GM12892 (cell line): Measurements from ENCODE around the gene TCP11.

Experiments used
- DNase-seq: peaks from one replicate; pipeline ENCODE4 v3.0.0; 2011; ENCODE audit not compliant: insufficient read length
- FAIRE-seq: peaks from 2 replicates; lab custom pipeline; 2011; peaks lifted over from hg19 to GRCh38; lab: Jason Lieb, UNC
- POLR2A ChIP-seq: IDR thresholded peaks from 2 replicates; pipeline ENCODE4 v1.6.1; 2011; ENCODE audit warnings: low read depth, low read length, control low read depth
- POLR2AphosphoS5 ChIP-seq: IDR thresholded peaks from 2 replicates; pipeline ENCODE4 v1.6.1; 2011; ENCODE audit warnings: low read depth, low read length, control low read depth
- TAF1 ChIP-seq: IDR thresholded peaks from 2 replicates; pipeline ENCODE4 v1.6.1; 2011; ENCODE audit warnings: low read depth, mild to moderate bottlenecking, control low read depth, low read length, borderline replicate concordance

The TCP11 gene

DNA sequence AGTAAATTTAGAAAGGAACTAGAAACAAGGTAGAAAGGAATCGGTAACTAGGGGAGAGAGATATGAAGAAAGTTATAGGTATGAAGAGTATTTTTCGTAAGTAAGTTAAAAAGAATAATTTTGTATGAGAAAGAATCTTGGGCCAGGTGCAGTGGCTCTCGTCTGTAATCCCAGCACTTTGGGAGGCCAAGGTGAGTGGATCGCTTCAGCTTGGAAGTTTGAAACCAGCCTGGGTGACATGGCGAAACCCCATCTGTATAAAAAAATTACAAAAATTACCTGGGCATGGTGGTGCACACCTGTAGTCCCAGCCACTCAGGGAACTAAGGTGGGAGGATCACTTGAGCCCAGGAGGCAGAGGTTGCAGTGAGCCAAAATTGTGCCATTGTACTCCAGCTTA, 42.0 kb downstream of the TCP11 start:
- no peak for TF ChIP-seq POLR2A
- no peak for TF ChIP-seq POLR2AphosphoS5
- TF ChIP-seq TAF1, result no peak
- FAIRE-seq (no peak), DNase-seq (no peak)

DNA sequence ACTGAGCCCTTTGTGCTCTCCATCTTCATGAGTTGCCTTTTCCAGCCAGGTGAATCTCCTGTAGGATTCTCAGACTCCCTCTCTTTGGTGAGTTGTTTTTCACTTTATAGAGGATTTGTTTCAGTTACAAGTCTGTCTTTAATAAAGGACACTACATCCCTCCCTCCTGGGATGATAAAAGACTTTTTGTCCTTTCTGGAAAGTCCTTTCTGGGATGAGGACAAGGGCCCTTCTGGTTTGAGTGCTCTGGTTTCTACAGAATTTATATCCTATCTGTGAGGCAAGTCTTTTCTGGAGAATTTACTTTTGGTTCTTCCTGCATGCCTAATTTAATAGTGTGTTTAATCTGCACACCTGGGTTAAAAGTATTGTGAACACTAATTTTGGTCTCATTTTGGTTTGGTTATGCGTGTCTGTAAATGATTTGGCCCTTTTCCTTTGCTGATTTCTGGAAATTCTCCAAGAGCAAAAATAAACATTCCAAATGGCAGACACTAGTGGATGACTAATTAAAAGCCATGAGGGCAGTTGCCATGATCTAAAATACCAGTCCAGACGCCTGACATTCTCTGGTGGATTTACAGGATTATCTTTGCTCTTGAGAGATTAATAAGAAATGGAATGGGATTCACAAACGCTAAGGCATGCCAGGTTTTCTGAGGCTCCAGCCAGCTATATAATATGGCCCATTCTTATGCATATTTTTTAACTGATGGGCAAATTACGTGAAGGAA, 44.8 kb downstream of the TCP11 start:
- TF ChIP-seq TAF1 (no peak), POLR2A (no peak), POLR2AphosphoS5 (no peak)
- FAIRE-seq (no peak), DNase-seq (no peak)

DNA sequence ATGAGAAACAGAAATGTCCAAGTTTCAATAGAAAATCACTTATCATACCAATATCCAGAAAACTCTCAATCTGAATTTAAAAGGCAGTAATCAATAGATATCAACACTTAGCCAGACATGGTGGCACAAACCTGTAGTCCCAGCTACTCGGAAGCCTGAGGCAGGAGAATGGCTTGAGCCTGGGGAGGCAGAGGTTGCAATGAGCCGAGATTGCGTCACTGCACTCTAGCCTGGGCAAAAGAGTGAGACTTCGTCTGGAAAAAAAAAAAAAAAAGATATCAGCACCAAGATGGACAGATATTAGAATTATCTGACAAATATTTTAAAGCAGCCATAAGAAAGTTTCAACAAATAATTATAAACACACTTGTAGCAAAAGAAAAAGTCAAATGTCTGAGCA, 47.0 kb downstream of the TCP11 start:
- DNase-seq (no peak), FAIRE-seq (no peak)
- TF ChIP-seq TAF1, result no peak
- no peak for TF ChIP-seq POLR2A
- TF ChIP-seq POLR2AphosphoS5, result no peak

DNA sequence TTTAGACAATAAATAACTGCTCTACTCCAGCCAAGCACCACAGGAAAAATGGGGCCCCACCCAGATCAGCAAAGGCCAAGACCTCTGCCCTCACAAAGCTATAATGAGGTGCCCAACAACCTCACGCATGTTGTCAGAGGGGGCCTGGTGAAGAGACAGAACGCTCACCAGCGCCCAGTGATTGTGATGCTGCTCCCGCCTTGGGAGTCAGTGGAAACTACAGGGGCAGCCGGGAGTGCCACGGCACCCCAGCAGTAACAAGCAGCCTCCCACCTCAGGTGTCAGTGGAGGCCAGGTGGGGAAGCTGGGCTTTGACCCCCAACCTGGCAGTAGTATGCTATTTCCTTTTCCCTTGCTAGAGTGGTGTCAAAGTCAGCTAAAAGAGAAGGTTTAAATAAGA, 47.4 kb downstream of the TCP11 start:
- FAIRE-seq, result no peak
- no peak for DNase-seq
- TF ChIP-seq POLR2A (no peak), POLR2AphosphoS5 (no peak), TAF1 (no peak)

DNA sequence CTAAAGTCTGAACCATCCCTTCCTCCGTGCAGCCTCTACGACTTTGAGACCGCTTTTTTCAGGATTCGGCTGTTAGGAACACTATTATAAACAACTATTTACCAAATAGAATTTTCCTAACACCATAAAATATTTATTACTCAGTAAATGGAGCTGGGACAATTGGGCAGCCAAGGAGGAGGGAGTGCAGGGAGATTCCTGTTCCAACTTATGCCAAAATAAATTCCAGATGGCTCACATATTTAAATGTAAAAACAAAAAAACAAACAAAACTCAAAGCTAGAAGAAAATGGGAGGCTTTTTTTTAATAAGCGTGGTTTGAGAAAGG, 48.1 kb downstream of the TCP11 start:
- no peak for DNase-seq

DNA sequence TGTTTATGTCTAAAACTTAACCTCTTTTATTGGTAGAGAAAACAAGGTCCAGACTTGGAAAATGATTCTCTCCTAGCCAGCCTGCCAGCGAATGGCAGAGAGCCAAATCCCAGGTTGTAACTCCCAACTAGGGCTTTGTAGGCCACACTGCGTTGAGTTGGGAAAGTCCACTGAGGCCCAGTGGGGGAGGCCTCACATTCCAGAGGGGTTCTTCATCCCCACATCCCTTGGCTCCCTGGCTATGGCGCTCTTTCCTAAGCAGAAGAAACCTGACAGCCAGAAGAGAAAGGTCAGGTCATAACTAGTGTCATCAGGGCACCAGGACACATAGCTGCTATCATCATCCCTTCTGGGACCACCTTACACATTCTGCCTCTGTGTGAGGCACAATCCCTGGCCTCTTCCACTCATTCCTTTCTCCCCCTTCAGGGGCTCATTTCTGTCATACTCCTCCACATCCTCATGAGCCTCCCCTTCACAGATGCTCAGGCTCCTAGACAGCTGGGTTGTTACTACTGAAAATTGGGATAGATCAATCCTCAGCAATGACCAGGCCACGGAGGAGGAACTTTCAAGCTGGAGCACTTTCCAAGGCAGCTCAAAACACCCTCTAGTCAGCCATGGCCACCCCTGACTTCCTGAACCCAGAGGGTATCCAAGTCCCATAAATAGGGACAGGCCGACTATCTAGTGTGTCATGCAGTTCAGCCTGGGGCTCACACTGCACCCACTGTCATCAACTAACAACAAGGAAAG, 48.6 kb downstream of the TCP11 start:
- FAIRE-seq, result no peak
- TF ChIP-seq POLR2A (no peak), TAF1 (no peak), POLR2AphosphoS5 (no peak)
- no peak for DNase-seq

More for the DNA sequence above, 48.1 kb downstream of the TCP11 start:
- TF ChIP-seq POLR2AphosphoS5 (no peak), TAF1 (no peak), POLR2A (no peak)
- FAIRE-seq, result no peak

DNA sequence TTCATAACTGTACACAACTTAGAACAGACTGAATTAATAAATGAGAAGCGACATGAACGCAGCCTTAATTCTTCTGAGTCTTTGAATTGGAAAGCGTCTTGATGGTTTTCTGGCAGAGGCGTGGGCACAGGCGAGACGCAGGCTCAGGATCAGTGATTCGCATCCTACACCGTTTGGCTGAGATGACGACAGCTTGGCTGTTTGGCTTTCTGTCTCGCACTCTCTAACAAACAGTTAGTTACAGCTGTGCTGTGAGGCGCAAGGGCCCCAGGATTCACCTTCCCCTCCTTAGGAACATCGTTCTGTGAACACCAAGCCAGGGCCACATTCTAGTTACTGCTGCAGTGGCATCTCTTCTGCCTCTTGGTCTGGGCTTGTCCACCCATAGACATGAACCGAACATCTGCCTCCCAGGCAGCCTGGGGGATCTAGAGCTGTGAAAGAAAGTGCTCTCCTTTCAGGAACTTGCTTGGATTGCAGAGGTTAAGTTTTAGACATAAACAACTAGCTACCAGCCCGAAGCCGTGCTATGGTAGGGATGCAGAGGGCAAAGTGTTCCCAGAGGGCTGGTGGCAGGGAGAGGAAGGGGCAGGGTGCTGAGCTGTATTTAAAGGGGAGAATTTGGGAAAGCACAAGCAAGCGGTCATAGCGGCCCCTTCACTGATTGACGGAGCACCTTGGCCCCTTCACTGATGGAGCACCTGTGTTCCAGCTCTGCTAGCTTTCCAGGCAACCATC, 49.6 kb downstream of the TCP11 start:
- TF ChIP-seq TAF1, result no peak
- TF ChIP-seq POLR2A, result no peak
- no peak for TF ChIP-seq POLR2AphosphoS5
- FAIRE-seq, result no peak
- DNase-seq, result no peak

DNA sequence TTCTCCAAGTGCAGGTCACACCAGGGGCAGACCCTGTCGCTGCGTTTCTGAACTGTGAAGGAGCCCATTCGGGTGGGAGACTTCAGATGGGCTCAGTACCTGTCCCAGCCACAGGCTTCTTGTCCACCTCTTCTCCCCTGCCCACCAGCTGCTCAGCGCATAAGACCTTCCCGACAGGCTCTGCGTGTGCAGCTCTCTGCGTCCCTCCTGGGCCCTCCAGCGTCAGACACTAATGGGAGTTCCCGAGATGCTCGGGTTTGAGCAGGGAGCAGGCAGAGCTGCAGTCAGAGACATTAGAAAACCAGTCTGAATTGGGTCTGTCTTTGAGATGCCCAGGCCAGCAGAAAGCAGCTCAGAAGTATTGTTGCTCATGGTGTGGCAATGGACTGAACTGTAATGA, 50.4 kb downstream of the TCP11 start:
- TF ChIP-seq POLR2AphosphoS5 (no peak), TAF1 (no peak), POLR2A (no peak)
- DNase-seq (no peak), FAIRE-seq (no peak)

DNA sequence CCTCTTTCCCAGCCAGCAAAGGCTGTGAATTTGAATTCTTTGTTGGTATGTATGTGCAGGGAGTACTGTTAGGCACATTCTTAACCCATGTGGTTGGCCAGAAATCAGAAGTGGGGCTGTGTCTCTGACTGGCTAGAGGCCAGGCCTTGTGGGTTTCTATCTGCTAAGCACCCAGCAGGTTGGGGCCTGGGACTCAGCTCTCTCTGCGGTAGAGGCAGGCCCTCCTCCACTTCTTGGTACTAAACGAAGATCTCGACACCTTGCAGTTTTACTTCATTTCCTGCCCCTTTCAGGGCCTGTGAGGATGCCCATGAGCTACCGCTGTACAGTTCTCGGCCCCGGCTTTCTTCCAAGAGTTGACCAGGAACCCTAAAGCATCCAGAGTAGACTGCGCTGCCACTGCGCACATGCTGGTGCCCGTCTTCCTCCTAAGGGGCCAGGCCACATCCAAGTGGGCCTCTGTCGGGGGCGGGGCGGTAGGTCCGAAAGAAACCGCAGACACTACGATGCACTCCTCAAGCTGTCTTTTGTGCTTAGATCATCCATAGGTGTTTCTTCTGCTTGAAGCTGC, 51.1 kb downstream of the TCP11 start:
- no peak for FAIRE-seq
- DNase-seq, result no peak
- TF ChIP-seq POLR2AphosphoS5 (no peak), TAF1 (no peak), POLR2A (no peak)

DNA sequence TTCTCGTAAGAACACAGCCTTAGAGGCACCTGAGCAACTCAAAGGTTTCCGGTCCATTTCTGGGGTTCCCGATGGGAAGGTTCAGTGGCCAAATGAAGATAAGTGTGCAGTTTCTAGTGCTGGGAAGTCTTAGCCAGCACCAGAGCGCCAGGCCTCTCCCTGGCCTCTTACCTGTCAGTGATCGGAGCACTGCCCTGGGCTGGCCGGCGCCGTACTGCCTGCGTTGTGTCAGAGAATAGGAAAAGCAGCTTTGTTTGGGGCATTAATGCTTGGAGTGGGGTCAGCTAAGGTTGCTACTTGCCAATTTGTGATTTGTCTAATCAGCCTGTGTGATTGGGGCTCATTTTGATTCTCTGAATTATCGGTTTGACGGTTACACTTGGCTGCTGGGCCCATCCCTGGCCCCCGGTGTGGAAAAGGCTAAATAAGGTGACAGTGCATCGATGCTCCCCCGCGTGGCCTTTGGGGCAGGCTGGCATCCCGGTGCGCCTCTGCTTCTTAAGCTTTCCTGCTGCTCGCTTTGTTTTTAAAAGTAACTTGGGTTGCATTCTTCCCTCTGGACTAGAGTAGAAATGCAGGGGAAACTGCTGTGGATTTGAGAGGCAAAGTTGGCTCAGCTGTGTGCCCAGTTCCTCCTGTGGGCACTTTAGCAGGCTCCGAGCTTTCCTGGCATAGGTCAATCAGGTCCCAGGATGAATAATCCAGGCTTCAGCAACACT, 51.8 kb downstream of the TCP11 start:
- FAIRE-seq (no peak), DNase-seq (no peak)
- TF ChIP-seq POLR2A, result no peak
- TF ChIP-seq POLR2AphosphoS5, result no peak
- no peak for TF ChIP-seq TAF1
